ENCODE data around the gene SNED1.

Gene SNED1

GRCh38 chr2:241068942-241069810, 70.8 kb downstream of the SNED1 start:
- DNase-seq = no peak

- DNase-seq = no peak
Observed at GRCh38 chr2:241069821-241070281, 71.4 kb downstream of the SNED1 start.

- DNase-seq = no peak
Observed at GRCh38 chr2:241070361-241070760, 71.9 kb downstream of the SNED1 start.

GRCh38 chr2:241070811-241071676, 72.6 kb downstream of the SNED1 start:
- no peak for DNase-seq

- DNase-seq = no peak
Observed at GRCh38 chr2:241071677-241072111, 73.3 kb downstream of the SNED1 start.

GRCh38 chr2:241072151-241072550, 73.7 kb downstream of the SNED1 start:
- no peak for DNase-seq

GRCh38 chr2:241072553-241073165, 74.2 kb downstream of the SNED1 start:
- no peak for DNase-seq

- DNase-seq = no peak
Observed at GRCh38 chr2:241073166-241074064, 75.0 kb downstream of the SNED1 start.

- DNase-seq = no peak
Observed at GRCh38 chr2:241074065-241074818, 75.8 kb downstream of the SNED1 start.

- no peak for DNase-seq
Observed at GRCh38 chr2:241074901-241075540, 76.6 kb downstream of the SNED1 start.

- DNase-seq = no peak
Observed at GRCh38 chr2:241080405-241081189, 82.2 kb downstream of the SNED1 start.

GRCh38 chr2:241081190-241081642, 82.8 kb downstream of the SNED1 start:
- no peak for DNase-seq

GRCh38 chr2:241081643-241082340, 83.4 kb downstream of the SNED1 start:
- no peak for DNase-seq

GRCh38 chr2:241082341-241083090, 84.1 kb downstream of the SNED1 start:
- no peak for DNase-seq

- no peak for DNase-seq
Observed at GRCh38 chr2:241083091-241083415, 84.6 kb downstream of the SNED1 start.

GRCh38 chr2:241084856-241085444, 86.5 kb downstream of the SNED1 start:
- no peak for DNase-seq

GRCh38 chr2:241087420-241088268, 89.2 kb downstream of the SNED1 start:
- no peak for DNase-seq

Measured in activated CD8-positive, alpha-beta memory T cell treated with anti-CD3 and anti-CD28 coated beads, Interleukin-2, amount 50 U/mL, for 48 hours (primary cell).